GM18526 (cell line): ENCODE measurements around the gene TPRG1L.

Experiments
- POLR2A ChIP-seq: IDR thresholded peaks from 3 replicates; pipeline ENCODE4 v1.6.1; 2011; ENCODE audit not compliant: insufficient read length; ENCODE audit errors: extremely low read depth

The TPRG1L gene

DNA sequence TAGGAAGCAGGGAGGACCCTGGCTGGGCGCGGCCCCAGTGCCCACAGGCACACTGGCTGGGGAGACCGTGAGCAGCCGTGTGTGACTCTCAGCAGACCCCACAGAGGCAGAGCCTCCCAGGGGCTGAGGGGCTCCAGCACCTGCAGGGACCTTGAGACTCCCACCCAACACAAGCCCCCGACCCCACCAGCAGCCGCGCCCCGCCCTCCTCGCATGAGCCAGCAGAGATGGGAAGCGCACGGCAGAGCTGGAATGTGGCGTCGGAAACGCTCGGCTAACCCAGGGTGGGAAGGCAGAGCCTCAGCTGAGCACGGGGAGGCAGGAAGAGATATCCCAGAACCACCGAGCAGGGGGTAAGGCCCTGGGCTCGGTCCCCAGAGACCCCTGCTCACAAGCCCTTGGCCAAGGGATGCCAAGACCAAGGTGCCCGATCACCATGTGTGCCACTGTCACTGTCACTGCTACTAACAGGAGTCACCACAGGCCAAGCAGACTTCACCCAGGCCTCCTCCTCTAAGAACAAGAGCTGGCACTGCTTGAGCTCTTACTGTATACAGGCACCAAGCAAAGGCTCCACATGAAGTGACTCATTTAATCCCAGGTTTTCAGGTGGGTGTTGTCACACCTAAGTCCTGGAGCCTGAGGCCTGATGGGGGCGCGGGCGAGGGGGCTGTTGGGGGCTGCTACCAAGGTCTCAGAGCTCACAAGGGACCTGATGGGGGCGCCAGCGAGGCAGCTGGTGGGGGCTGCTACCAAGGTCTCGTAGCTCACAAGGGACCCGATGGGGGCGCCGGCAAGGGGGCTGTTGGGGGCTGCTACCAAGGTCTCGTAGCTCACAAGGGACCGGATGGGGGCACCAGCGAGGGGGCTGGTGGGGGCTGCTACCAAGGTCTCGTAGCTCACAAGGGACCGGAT is 33.6 kb upstream of the TPRG1L start:
- no peak for TF ChIP-seq POLR2A

DNA sequence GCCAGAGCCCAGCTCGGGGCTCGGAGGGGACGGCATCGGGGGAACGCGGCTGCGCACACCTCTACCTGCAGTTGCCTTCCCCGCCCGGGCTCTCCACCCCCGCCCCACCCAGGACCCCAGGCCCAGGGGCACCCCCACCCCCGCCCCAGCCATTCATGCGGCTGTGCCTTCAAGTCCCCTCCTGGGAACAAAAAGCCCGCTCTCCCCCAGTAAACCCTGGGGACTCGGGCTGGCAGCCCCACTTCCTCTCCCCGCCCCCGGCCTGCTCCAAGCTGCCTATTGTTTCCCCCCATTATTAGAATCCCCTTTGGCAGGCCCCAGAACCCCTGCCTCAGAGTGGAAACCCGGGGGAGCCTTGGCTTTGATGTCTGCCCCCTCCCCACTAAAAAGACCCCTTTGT is 31.5 kb upstream of the TPRG1L start:
- no peak for TF ChIP-seq POLR2A

DNA sequence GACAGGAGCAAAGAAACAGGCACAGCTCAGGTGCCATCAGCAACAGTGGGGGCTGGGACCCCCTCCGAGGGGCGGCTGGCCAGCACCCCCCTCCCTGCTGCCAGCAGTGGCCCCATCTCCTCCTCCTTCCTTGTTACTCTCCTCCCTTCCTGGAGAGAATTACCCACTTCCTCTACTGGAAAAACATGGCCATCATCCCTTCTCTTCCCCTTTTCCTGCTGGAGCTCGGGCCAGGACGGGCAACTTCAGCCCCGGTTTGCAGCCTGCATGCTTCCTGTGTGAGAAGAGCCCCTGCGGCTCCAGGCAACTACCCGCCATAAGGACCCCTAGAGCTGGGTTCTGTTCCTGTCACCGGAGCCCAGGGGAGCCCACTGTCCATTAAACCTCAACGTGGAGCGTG is 31.1 kb upstream of the TPRG1L start:
- TF ChIP-seq POLR2A: no peak

DNA sequence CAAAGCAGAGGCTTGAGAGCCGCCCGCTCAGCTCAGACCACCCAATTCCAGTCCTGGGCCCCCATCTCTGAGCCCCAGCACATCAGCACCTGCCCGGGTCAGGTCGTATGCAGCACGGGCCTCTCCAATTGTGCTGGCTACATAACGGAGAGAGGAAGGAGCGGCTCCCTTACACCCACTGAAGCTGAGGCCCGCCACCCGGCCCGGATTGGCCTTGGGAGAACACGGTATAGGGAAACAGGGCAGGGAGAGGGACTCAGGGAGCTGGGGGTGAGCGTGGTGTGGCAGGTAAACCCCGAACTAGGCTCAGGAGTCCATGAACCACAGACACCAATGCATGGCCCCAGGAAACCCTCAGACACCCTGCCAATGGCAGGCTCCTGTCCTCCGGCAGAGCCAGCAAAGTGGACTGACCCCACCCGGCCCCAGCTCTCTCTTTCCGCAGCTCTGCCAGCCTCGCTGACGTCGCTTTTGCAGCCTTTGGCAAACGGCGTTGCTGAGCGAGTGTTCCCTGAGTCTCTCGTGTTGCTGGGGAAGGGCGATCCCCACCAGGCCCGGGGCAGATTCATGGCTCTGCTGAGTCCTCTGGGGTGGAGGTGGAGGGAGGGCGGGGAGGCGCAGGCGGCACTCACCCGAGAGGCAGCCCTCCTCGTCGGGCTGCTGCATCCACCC is 30.0 kb upstream of the TPRG1L start:
- no peak for TF ChIP-seq POLR2A

DNA sequence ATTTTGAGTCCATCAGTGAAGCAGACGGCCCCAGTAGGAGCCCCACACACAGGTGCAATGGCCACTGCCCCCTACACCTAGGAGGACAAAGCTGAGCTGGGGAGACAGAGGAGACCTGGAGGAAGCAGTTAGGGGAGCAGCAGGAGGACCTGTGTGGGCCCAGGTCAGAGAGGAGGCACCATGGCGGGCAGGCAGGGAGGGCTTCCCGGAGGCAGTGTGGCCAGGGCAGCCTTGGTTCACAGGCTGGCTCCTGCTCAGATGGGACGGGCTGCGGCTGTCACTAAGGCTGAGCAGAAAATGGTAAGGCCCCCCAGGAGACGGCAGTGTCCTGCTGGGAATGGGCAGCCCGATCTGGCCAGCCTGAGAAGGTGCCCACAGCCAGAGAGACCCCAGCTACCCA is 28.9 kb upstream of the TPRG1L start:
- no peak for TF ChIP-seq POLR2A

DNA sequence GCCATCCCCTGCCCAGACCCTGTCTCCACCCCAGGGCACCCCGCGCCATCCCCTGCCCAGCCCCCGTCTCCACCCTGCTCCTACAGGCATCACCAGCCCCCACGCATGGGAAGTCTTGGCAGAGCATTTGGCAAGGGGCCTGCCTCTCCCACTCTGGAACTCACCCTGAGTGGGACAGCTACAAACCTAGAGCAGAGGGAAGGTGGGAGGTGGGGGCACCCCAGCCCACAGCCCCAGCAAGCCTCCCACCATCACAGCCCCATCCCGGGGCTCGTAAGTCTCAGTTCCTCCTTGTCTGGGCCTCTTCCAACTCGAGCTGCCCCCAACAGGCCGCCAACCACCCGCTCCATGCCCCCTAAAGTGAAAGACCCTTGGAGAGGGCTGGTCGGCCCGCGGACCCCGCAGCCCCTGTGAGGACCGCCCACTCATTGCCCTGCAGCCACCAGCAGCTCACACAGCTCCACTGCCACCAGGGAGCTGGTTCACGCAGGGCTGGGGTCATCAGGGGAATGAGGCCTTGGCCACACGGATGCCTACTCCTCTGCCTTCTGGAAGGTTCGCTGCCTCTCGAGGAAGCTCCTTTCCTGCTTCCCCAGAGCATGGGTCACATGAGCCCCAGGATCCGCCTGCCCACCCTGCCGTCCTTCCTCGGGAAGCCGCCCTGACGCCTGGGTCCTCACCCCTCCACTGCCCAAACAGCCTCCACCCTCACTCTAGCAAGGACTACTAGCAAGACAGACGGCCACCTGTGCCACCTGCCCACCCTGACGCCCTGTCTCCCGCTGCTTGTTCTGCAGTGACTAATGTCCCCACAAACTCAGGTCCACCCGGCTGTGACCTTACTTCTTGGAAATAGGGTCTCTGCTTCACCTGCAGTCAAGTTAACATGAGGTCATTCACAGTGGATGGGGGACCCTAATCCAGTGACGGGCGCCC is 27.9 kb upstream of the TPRG1L start:
- TF ChIP-seq POLR2A: no peak

DNA sequence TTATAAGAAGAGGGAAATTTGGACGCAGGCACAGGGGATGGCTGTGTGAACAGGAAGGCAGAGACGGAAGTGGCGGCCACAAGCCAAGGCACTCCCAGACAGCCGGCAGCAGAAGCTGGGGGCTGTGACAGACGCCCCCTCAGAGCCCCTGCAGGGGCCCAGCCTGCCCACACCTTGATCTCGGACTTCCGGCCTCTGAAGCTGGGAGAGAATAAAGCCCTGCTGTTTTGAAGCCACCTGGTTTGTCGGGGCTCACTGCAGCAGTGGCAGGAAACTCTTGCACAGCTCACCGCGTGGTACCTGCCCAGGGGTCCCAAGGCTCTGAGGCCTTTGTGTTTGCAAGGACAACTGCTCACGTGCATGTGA is 27.2 kb upstream of the TPRG1L start:
- TF ChIP-seq POLR2A: no peak

DNA sequence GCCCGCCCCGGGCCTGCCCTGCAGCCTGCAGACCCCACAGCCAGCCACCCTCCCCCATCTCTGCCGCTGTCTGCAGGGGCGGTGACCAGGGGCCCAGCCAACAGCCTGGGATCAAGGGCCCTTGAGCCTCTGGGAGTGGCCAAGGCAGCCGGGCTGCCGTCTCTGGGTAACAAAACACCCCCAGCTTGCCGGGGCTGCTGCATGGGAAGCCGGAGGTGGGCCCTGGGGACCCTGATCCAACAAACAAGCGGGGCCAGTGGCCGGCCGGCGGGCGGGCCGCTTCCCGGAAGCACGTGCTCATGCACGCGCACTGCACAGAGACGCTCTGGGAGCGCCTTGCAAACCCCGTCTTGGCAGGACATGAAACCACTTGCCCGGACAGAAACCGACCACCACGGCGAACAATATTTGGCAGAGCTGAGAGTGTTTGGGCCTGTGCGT is 26.7 kb upstream of the TPRG1L start:
- no peak for TF ChIP-seq POLR2A

DNA sequence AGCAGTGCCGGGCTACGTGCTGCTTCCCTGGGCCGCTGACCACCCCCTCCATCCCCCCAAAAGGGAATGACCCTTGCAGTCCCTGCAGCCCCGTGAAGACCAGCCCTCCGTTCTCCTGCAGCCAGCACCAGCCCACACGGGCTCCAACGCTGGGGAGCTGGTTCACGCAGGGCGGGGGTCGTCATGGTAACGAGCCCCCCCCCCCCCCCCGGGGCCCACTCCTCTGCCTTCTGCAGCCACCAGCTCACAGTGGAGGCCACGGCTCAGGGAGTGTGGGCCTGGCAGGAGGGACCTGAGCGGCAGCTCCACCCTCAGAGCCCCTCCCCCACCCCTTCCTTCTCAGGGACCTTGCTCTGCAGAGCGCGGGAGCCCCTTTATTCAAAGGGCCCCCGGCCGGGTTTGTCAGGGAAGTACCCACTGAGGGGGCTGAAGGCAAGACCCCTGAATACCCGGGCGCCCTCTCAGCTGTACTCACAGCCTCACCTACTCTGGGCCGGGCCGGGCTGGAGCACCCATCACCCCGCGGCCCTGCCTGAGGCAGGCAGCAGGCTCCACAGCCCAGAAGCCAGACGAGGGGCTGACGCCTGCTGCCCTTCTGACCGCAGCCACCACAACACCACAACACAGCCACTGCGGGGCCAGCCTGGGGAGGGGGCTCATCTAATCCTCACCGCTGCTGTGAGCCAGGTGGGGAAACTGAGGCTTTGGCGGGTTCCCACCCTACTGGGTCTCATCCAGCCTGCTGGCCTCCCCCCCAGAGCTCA is 26.1 kb upstream of the TPRG1L start:
- no peak for TF ChIP-seq POLR2A

DNA sequence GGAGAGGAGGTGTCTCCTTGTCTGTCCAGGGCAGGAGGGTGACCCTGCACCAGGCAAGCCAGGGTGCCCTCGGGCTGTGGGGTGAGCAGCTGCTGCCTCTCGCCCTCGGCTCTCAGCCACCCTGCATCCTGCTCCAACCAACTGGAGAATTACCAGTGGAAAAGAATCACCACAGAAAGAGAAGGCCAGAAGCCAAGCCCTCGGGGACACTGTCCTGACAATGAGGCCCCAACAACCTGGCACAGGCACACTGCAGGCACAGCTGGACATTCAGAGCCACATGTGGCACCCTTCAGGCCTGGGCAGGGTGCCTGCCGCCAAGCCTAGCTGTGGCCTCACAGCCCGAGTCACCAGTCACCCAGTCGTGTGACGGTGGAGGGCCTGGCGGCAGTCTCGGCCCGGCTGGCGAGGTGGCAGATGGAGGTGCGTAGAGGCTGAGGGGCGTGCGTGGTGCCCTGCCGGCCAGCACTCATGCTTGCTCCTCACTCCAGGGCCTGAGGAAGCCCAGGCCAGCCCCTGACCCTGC is 25.5 kb upstream of the TPRG1L start:
- no peak for TF ChIP-seq POLR2A

DNA sequence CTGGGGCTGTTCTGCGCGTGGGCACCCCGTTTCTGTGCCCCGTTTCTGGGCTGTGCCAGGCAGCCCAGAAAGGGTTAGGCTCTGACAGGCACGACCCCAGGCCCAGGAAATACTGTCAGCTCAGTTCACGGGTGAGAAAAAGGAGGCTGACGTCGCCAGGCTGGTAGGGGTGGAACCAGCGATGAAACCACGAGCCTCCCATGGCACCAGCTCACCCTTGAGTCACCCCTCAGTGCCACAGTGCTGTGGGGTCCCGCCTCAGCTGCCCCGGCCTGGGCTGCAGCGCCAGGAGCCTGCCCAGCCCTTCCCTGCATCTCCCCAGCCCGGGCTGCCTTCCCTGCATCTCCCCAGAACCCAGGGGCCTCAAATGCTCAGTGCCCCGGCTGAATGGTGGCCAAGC is 25.0 kb upstream of the TPRG1L start:
- no peak for TF ChIP-seq POLR2A

DNA sequence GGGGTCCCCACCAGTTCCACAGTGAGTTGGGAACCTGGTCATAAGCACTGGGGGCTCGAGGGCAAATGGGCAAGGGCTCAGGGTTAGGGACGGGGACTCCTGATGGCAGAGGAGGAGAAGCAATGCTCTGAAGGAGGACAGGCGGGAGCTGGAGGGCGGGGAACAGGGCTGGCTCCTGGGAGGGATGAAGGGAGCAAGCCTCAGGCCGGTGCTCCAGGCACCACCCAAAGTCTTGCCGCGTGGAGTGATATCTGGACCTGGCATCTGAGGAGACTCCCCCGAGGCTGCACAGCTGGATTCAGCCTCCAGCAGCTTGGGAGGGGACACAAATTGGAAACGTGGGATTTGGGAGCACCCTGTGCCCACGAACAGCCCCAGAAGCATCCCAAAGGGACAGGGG is 24.5 kb upstream of the TPRG1L start:
- no peak for TF ChIP-seq POLR2A

DNA sequence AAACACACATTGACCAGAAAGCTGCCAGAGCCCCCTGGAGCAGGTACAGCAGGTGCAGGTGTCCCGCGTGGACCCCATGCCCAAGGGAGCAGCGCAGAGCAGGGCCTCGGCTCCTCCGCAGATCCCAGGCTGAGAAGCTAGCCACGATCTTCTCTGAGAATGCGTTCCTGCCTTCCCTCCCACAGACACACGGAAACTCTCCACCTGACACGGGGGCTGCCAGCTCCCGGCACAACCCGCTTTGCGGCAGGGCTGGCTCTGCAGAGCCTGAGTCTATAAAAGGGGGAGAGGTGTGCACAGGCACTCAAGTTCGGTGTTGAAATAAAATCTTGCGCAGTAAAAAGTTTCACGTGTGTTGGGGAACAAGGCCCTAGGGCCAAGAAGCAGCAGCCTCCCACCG is 23.1 kb upstream of the TPRG1L start:
- no peak for TF ChIP-seq POLR2A

DNA sequence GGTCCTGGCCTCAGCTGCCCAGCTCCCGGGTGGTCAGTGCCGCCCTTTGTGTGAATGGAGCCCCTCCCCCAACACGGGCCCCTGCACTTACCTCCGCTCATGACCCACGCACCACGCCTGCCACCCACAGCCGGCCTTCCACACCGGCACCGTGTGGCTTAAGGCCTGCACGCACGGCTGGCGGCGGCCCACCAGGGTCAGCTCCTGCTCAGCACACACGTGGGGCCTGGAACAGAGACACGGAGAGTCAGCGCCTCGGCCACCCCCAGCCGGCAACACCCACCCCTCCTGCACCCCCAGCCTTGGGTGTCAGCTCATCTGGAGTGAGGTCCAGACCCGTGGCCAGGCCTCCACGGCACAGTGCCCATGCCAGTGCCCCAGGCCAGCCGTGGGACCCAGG is 22.4 kb upstream of the TPRG1L start:
- no peak for TF ChIP-seq POLR2A

DNA sequence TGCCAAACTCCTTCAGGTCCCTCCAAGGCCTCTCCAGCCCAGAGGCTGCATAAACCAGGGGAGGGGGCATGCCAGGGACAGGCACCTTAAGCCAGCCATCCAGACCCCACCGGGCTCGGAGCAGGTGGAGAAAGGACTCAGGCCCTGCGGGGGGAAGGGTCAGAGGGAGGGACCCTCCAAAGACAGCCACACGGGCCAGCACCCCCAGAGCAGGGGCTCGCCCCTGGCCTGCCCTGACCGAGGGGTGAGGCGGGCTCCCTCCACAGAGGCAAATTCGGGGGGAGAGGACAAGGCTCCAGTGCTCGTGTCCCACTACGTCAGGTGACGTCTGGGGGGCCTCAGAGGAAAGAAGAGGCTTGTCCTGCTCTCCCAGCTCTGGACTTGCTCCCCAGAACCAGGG is 21.7 kb upstream of the TPRG1L start:
- no peak for TF ChIP-seq POLR2A
